Peyer's patch (tissue), 4 donors: ENCODE results near the gene WRAP53. TPM values are rescaled to one million over a fixed set of nuclear protein-coding genes. Genes with fewer than 3 reads are reported as not detected.

ENCODE experiments used
- DNase-seq, 3 donors: peaks; one replicate each; pipeline ENCODE4 v3.0.0-alpha.2; 2017 to 2019
- H3K27ac ChIP-seq, 4 donors: fragments of 200-600 bp; sonication (generic); one replicate each; pipeline ENCODE4 v1.5.1; 2016 to 2019
- H3K27me3 ChIP-seq, 2 donors: fragments of 200-600 bp; sonication (generic); one replicate each; pipeline ENCODE4 v1.5.1; 2019
- H3K36me3 ChIP-seq, 3 donors: fragments of 200-600 bp; sonication (generic); one replicate each; pipeline ENCODE4 v1.5.1; 2016 to 2019
- H3K4me1 ChIP-seq, 4 donors: fragments of 200-600 bp; sonication (generic); one replicate each; pipeline ENCODE4 v1.5.1; 2016 to 2019
- H3K4me3 ChIP-seq, 4 donors: fragments of 200-600 bp; sonication (generic); 1 replicate in 3 of 4; 2 replicates in 1 of 4; pipeline ENCODE4 v1.5.1; 2016 to 2019; ENCODE audit warnings: mild to moderate bottlenecking in 1 of 4
- H3K9me3 ChIP-seq, 4 donors: fragments of 200-600 bp; sonication (generic); one replicate each; pipeline ENCODE4 v1.5.1; 2016 to 2019; ENCODE audit warnings: mild to moderate bottlenecking in 1 of 4
- CTCF ChIP-seq, 6 experiments: fragments of 450-650 bp in 4 of 6; fragments of 200-600 bp in 2 of 6; sonication (generic) in 1 of 6; IDR thresholded peaks; one replicate each; pipeline ENCODE4 v1.5.1; 2017 to 2019; ENCODE audit warnings: antibody characterized with exemption in 6 of 6, mild to moderate bottlenecking in 3 of 6, moderate library complexity in 1 of 6
- POLR2A ChIP-seq, 2 donors: fragments of 450-650 bp; IDR thresholded peaks; one replicate each; pipeline ENCODE4 v1.5.1; 2017; ENCODE audit warnings: antibody characterized with exemption in 2 of 2, mild to moderate bottlenecking in 2 of 2, moderate library complexity in 2 of 2
- total RNA-seq, 4 donors: library from RNA; depleted of rRNA; stranded (reverse); fragments of >200 nt; gene quantifications; one replicate each; pipeline ENCODE4 v1.1.0, GENCODE V29; 2016

WRAP53 gene
- total RNA-seq, 4 donors from 2014 or later = 4.6 to 9.3 (median 6.2) TPM

GRCh38 chr17:7654832-7655540 is 33.3 kb upstream of the WRAP53 start:
- Histone ChIP-seq H3K27me3 (peaks cover 0 to 20% of the 10 kb centered on the region in 2 donors), H3K4me1 (peaks cover 0 to 18% (median 11%) of the 10 kb centered on the region in 4 donors), H3K9me3 (no peaks in the 10 kb centered on the region), H3K27ac (no peak overlapping the region), H3K4me3 (no peak overlapping the region), H3K36me3 (no peaks in the 10 kb centered on the region)
- TF ChIP-seq POLR2A (IDR thresholded peaks at IDR 0.05) (no peak), CTCF (IDR thresholded peaks at IDR 0.05) (no peak)
- DNase-seq = no peak

DNA sequence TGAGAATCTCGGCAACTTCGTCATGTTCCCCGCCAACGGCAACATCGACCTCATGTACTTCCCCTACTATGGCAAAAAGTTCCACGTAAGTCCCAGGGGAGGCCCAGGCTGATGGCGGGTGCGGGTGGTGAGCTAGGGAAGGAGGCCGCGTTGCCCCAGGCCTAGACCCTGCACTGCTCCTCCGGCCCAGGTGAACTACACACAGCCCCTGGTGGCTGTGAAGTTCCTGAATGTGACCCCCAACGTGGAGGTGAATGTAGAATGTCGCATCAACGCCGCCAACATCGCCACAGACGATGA is 32.8 kb upstream of the WRAP53 start:
- no peak for TF ChIP-seq CTCF (IDR thresholded peaks at IDR 0.05)
- TF ChIP-seq POLR2A (IDR thresholded peaks at IDR 0.05) = no peak
- no peak overlapping the region for H3K4me3 ChIP-seq

GRCh38 chr17:7656958-7657609 is 31.2 kb upstream of the WRAP53 start:
- H3K27me3 ChIP-seq = no peaks in the 10 kb centered on the region
- no peak for TF ChIP-seq POLR2A (IDR thresholded peaks at IDR 0.05)
- no peak for TF ChIP-seq CTCF (IDR thresholded peaks at IDR 0.05)
- H3K9me3 ChIP-seq = no peaks in the 10 kb centered on the region
- no peaks in the 10 kb centered on the region for H3K4me1 ChIP-seq
- no peak overlapping the region for H3K27ac ChIP-seq
- H3K4me3 ChIP-seq = no peak overlapping the region
- no peaks in the 10 kb centered on the region for H3K36me3 ChIP-seq
- no peak for DNase-seq

More for the DNA sequence above, 32.8 kb upstream of the WRAP53 start:
- peaks cover 0 to 13% (median 6%) of the 10 kb centered on the region in 4 donors for H3K4me1 ChIP-seq
- no peaks in the 10 kb centered on the region for H3K36me3 ChIP-seq
- DNase-seq = no peak
- peaks cover 0 to 15% of the 10 kb centered on the region in 2 donors for H3K27me3 ChIP-seq
- H3K27ac ChIP-seq = no peak overlapping the region
- H3K9me3 ChIP-seq = no peaks in the 10 kb centered on the region

- DNase-seq = no peak
- Histone ChIP-seq H3K27ac (no peak overlapping the region), H3K36me3 (peaks cover 0 to 66% (median 0%) of the 10 kb centered on the region in 3 donors), H3K4me3 (no peak overlapping the region), H3K9me3 (no peaks in the 10 kb centered on the region), H3K27me3 (no peaks in the 10 kb centered on the region), H3K4me1 (no peaks in the 10 kb centered on the region)
- TF ChIP-seq CTCF (IDR thresholded peaks at IDR 0.05) = no peak
- TF ChIP-seq POLR2A (IDR thresholded peaks at IDR 0.05) = no peak
Measured at GRCh38 chr17:7667656-7668406, 20.4 kb upstream of the WRAP53 start.

- Histone ChIP-seq H3K36me3 (peaks cover 0 to 72% (median 2%) of the 10 kb centered on the region in 3 donors), H3K4me1 (no peaks in the 10 kb centered on the region), H3K9me3 (peaks cover 0 to 4% (median 2%) of the 10 kb centered on the region in 4 donors), H3K27me3 (no peaks in the 10 kb centered on the region), H3K27ac (no peak overlapping the region), H3K4me3 (no peak overlapping the region)
- DNase-seq = no peak
- TF ChIP-seq CTCF (IDR thresholded peaks at IDR 0.05) (no peak), POLR2A (IDR thresholded peaks at IDR 0.05) (no peak)
Measured at GRCh38 chr17:7668482-7668881, 19.8 kb upstream of the WRAP53 start.
